ENCODE results near the gene GIT1. TPM values are rescaled to one million over a fixed set of nuclear protein-coding genes. Genes with fewer than 3 reads are reported as not detected.
A peak's percentile ranks its signal among the peaks of the same experiment; 100 is the strongest.

The GIT1 gene
- total RNA-seq, 4 donors from 2014 or later, result 28.7 to 50.4 (median 39.9) TPM

DNA sequence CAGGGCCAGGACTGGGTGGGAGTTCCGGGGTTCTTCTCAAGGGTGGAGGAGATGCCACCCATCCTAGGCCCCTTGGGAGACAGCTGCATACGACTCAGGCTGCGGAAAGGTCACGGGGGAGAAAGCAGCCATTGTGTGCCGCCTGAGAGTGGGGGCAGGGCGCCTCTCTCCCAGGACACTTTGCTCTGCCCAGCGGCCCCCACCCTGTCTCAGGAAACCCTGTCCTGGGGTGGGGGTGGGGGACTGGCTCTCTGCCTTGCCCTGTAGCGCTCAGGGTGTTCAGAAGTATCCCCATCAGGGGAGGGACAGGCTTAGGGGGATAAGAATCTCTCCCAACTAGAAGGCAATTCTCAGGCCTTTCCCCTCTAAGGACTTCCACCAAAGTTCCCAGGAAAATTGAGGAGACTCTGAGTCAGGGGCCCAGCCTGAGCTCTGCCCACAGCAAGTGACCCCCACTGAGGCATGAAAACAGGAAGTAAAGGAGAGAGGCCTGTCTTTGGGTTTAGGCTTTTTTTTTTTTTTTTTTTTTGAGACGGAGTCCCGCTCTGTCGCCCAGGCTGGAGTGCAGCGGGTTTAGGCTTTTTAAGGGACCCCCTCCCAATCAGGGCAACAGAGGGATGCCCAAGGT is 4.9 kb downstream of the GIT1 start:
- Histone ChIP-seq H3K9me3 (no peaks in the 10 kb centered on the region), H3K27me3 (no peaks in the 10 kb centered on the region), H3K4me3 (peak overlapping the region; percentile 32 to 50 (median 36)), H3K27ac (replicated peaks in 1 of 4) (peak overlapping the region; percentile 75 to 90 (median 82)), H3K36me3 (peaks cover 16 to 41% (median 36%) of the 10 kb centered on the region in 4 donors), H3K4me1 (peaks cover 62 to 90% (median 78%) of the 10 kb centered on the region in 4 donors)
- peak in 1 of 2 donors; percentile 19 for TF ChIP-seq POLR2AphosphoS5 (IDR thresholded peaks at IDR 0.05)
- no peak for TF ChIP-seq EP300 (IDR thresholded peaks at IDR 0.05)
- DNase-seq (ENCODE audit: extremely low spot score), result no peak
- intact Hi-C loops (cut with DNase I), result loop anchor here (5.0 kb wide), 2 partner anchors 33 to 43 kb away; no protein-coding TSS in a partner anchor
- 53% methylated on average over 8 of the region's 12 CpGs for WGBS

DNA sequence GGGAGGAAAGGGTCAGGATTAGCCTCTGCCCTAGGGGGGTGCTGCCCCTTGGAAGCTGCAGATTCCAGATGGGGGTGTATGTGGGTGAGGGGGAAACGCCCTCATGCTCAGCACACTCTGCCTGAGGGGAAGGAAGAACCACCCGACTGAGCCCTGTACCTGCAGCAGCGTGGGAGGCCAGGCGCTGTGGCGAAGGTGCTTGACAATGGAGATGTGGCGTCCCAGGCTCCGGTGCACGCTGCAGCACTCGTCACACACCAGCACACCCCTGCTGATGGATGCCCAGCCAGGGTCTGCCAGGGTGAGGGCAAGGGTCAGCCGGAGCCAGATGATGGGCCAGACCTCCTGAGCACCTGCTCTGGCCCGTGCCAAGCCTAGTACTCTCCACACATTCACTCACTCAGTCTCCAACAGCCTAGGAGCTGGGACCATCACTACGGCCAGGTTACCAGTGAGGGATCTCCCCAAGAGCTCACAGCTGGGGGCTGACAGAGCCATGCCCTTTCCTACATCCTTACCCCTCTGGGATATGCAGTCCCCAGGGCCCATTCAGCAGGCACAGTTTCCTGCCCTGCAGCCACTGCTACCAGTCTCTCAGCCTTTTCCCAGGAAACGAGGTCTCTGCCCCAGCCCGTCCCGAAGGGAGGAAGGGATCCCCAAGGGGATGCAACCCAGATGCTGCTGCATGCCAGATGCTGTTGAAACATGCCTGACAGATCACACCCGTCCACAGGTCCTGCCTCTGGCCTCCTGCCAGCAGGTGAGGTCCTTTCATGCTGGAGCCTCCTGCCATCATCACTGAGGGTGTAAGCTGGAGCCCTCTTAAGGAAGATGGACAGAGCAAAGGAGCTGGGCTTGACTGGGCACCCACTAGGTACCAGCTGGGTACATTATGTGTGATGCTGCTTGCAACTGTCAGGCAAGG is 5.9 kb downstream of the GIT1 start:
- intact Hi-C loops (cut with DNase I), result loop anchor here (5.0 kb wide), 1 partner anchor 34 kb away; no protein-coding TSS in a partner anchor
- Histone ChIP-seq H3K4me1 (peaks cover 62 to 88% (median 78%) of the 10 kb centered on the region in 4 donors), H3K9me3 (no peaks in the 10 kb centered on the region), H3K4me3 (no peak overlapping the region), H3K27ac (replicated peaks in 1 of 4) (peak overlapping the region; percentile 75 to 90 (median 82)), H3K27me3 (no peaks in the 10 kb centered on the region), H3K36me3 (peaks cover 16 to 51% (median 46%) of the 10 kb centered on the region in 4 donors)
- WGBS, result 97% methylated on average over 11 of the region's 16 CpGs
- no peak for DNase-seq (ENCODE audit: extremely low spot score)
- TF ChIP-seq EP300 (IDR thresholded peaks at IDR 0.05), result no peak
- TF ChIP-seq, protein P1, sequence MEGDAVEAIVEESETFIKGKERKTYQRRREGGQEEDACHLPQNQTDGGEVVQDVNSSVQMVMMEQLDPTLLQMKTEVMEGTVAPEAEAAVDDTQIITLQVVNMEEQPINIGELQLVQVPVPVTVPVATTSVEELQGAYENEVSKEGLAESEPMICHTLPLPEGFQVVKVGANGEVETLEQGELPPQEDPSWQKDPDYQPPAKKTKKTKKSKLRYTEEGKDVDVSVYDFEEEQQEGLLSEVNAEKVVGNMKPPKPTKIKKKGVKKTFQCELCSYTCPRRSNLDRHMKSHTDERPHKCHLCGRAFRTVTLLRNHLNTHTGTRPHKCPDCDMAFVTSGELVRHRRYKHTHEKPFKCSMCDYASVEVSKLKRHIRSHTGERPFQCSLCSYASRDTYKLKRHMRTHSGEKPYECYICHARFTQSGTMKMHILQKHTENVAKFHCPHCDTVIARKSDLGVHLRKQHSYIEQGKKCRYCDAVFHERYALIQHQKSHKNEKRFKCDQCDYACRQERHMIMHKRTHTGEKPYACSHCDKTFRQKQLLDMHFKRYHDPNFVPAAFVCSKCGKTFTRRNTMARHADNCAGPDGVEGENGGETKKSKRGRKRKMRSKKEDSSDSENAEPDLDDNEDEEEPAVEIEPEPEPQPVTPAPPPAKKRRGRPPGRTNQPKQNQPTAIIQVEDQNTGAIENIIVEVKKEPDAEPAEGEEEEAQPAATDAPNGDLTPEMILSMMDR (IDR thresholded peaks at IDR 0.05), result no peak
- no peak for TF ChIP-seq POLR2AphosphoS5 (IDR thresholded peaks at IDR 0.05)
- no peak for TF ChIP-seq POLR2A (IDR thresholded peaks at IDR 0.05; ENCODE audit: low read depth)

DNA sequence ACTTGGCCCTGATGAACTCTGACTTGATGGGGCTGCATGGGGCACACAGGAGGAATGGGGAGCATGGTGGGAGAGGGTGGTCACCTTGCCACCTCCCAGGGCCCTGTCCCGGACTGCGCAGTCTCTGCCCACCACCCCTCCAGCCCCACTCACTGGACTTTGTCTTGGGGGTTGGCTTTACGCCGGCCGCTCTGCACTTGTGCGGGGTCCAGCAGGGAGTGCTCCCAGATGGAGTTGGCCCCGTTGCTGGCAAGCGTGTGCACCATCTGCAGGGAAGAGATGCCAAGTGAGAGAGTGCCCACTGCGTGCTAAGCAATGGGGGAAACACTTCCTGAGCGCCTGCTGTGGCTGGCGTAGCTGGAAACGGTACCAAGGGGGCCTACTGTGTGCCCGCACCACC is 6.7 kb downstream of the GIT1 start:
- peak overlapping the region in 2 of 4 donors; percentile 13 to 22 for H3K27ac ChIP-seq (replicated peaks in 1 of 4)
- intact Hi-C loops (cut with DNase I), result loop anchor here (5.0 kb wide), 1 partner anchor 35 kb away; no protein-coding TSS in a partner anchor
- H3K4me1 ChIP-seq, result peaks cover 59 to 87% (median 77%) of the 10 kb centered on the region in 4 donors

DNA sequence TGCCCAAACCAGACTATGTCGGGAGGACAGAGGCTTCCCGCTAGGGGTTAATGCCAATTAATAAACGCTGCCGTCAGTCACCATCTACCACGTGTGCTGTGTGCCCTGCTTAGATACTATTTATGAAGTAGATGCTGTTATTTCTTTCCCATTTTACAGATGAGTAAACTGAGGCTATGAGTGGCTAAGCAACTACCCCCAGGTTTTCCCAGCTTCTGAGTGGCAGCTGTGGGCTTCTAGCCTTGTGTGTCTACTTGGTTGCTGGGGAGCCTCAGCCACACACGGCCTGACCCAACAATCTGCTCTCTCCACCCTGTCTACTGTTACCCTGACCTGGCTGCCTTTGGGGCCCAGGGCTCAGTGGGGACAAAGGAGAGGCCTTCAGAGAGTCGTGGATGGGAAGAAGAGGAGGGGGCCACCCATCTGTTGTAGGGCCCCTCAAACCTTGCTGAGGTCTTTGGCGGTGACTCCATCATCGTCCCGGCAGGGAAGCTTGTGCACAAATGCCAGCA is 7.1 kb downstream of the GIT1 start:
- no peaks in the 10 kb centered on the region for H3K27me3 ChIP-seq
- H3K9me3 ChIP-seq, result no peaks in the 10 kb centered on the region
- WGBS, result 70% methylated on average over 7 of the region's 10 CpGs
- intact Hi-C loops (cut with DNase I), result loop anchor here (5.0 kb wide), 1 partner anchor 35 kb away; no protein-coding TSS in a partner anchor
- H3K4me3 ChIP-seq, result no peak overlapping the region
- H3K36me3 ChIP-seq, result peaks cover 17 to 63% (median 59%) of the 10 kb centered on the region in 4 donors
- no peak for TF ChIP-seq POLR2A (IDR thresholded peaks at IDR 0.05; ENCODE audit: low read depth)
- no peak for TF ChIP-seq POLR2AphosphoS5 (IDR thresholded peaks at IDR 0.05)
- TF ChIP-seq, protein P1 (IDR thresholded peaks at IDR 0.05), result no peak
- no peak for TF ChIP-seq EP300 (IDR thresholded peaks at IDR 0.05)
- DNase-seq (ENCODE audit: extremely low spot score), result no peak
- peak overlapping the region in 1 of 4 donors; percentile 22 for H3K27ac ChIP-seq (replicated peaks in 1 of 4)
- peaks cover 56 to 87% (median 77%) of the 10 kb centered on the region in 4 donors for H3K4me1 ChIP-seq

More for the DNA sequence above, 6.7 kb downstream of the GIT1 start:
- no peak for DNase-seq (ENCODE audit: extremely low spot score)
- H3K9me3 ChIP-seq, result no peaks in the 10 kb centered on the region
- H3K36me3 ChIP-seq, result peaks cover 16 to 59% (median 54%) of the 10 kb centered on the region in 4 donors
- TF ChIP-seq EP300 (IDR thresholded peaks at IDR 0.05) (no peak), POLR2A (IDR thresholded peaks at IDR 0.05; ENCODE audit: low read depth) (no peak), POLR2AphosphoS5 (IDR thresholded peaks at IDR 0.05) (no peak)
- TF ChIP-seq, protein P1 (IDR thresholded peaks at IDR 0.05), result no peak
- H3K4me3 ChIP-seq, result no peak overlapping the region
- 96% methylated on average over 8 of the region's 13 CpGs for WGBS
- H3K27me3 ChIP-seq, result no peaks in the 10 kb centered on the region

All from esophagus muscularis mucosa (tissue), 4 donors.